HG02981 (cell line): ENCODE measurements around the gene KANSL3.

Experiments used
- ATAC-seq: cut with Tn5 transposase; IDR thresholded peaks from one replicate; pipeline ENCODE4 v1.9.1; 2021; ENCODE audit warnings: mild to moderate bottlenecking, moderate library complexity; ENCODE audit not compliant: unreplicated experiment

KANSL3 gene

GRCh38 chr2:96546797-96547196 lies 91.3 kb downstream of the KANSL3 start:
- ATAC-seq, result no peak

- ATAC-seq, result no peak
These were observed 91.8 kb downstream of the KANSL3 start for GRCh38 chr2:96546321-96546720.
